HCT116 (cell line): ENCODE measurements around the gene CFAP300.

Experiments
- CTCF ChIP-seq, 3 experiments: fragments of 200-600 bp in 1 of 3; sonication (generic) in 1 of 3; IDR thresholded peaks in 2 of 3; conservative IDR thresholded peaks in 1 of 3; 2 replicates each; pipeline ENCODE4 v1.5.1; 2012 to 2017; ENCODE audit warnings: low read depth in 2 of 3, low read length in 2 of 3, antibody characterized with exemption in 1 of 3, borderline replicate concordance in 1 of 3, control low read depth in 1 of 3, mild to moderate bottlenecking in 1 of 3, mixed read lengths in 1 of 3, mixed run types in 1 of 3, moderate library complexity in 1 of 3; ENCODE audit not compliant: insufficient read depth in 1 of 3
- ELF1 ChIP-seq: IDR thresholded peaks from 2 replicates; pipeline ENCODE4 v1.6.1; 2012; ENCODE audit warnings: low read depth, borderline replicate concordance
- EZH2 ChIP-seq: fragments of 200-600 bp; sonication (generic); IDR thresholded peaks from 2 replicates; pipeline ENCODE4 v1.6.1; 2017; ENCODE audit warnings: antibody characterized with exemption, mixed run types
- JUND ChIP-seq: IDR thresholded peaks from 2 replicates; pipeline ENCODE4 v1.6.1; 2012
- POLR2A ChIP-seq: IDR thresholded peaks from 2 replicates; pipeline ENCODE4 v1.7.0; 2011; ENCODE audit warnings: borderline replicate concordance; ENCODE audit not compliant: insufficient read depth, insufficient read length; ENCODE audit errors: extremely low read depth
- POLR2AphosphoS5 ChIP-seq: IDR thresholded peaks from 2 replicates; pipeline ENCODE4 v1.6.1; 2011; ENCODE audit warnings: mild to moderate bottlenecking, low read depth, low read length, moderate library complexity
- RAD21 ChIP-seq: IDR thresholded peaks from 2 replicates; pipeline ENCODE4 v1.6.1; 2012; ENCODE audit warnings: low read depth, mild to moderate bottlenecking
- ZBTB33 ChIP-seq: IDR thresholded peaks from 2 replicates; pipeline ENCODE4 v1.6.1; 2011; ENCODE audit warnings: mild to moderate bottlenecking, low read length, moderate library complexity; ENCODE audit not compliant: insufficient replicate concordance; ENCODE audit errors: extremely low read depth
- ZFX ChIP-seq: fragments of 450-650 bp; IDR thresholded peaks from 2 replicates; pipeline ENCODE4 v1.6.1; 2017

- no peak for TF ChIP-seq CTCF (IDR thresholded peaks at IDR 0.05 in 2 of 3, conservative IDR thresholded peaks at IDR 0.05 in 1 of 3; ENCODE audit: borderline replicate concordance in 1 of 3, insufficient read depth in 1 of 3, low read depth in 2 of 3, low read length in 2 of 3)
- TF ChIP-seq ZFX, result no peak
- TF ChIP-seq JUND, result no peak
- TF ChIP-seq EZH2, result no peak
- no peak for TF ChIP-seq ZBTB33
- no peak for TF ChIP-seq ELF1
- no peak for TF ChIP-seq POLR2A
- TF ChIP-seq POLR2AphosphoS5, result no peak
- no peak for TF ChIP-seq RAD21
These were observed 26.0 kb downstream of the CFAP300 start for GRCh38 chr11:102073253-102073652.
